ENCODE results near the gene ATP6V0A1. TPM values are rescaled to one million over a fixed set of nuclear protein-coding genes. Genes with fewer than 3 reads are reported as not detected.

The ATP6V0A1 gene
- total RNA-seq, 1 experiment from 2014 or later, result 55.2 TPM

DNA sequence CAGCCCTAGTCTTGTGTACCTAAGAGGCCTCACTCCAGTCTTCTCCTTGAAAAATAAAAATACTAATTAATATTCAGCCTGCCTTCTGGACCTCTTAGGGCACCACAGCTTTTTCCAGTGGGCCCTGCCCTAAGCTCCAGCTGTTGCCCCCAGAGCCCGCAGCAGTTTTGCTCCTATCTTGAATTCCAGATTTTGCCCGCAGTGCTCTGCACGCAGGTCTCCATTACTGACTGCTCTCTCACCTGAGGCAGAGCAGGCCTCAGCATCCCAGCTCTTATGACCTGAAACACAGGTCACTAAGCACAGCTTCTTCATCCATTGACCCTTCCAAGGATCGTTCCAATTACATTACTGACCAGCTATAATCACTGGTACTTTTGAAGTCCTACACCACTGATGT, 49.0 kb downstream of the ATP6V0A1 start:
- ChIA-PET POLR2A (no interaction called here), CTCF (interaction anchor here (2.6 to 4.0 kb wide), 2 partner anchors 10 to 19 kb away, joined by 13 to 38 read pairs; no protein-coding TSS in a partner anchor)
- DNase-seq (ENCODE audit: low spot score), result no peak
- no peaks in the 10 kb centered on the region; the same call in 1 of the 2 replicates for H3K27me3 Mint-ChIP-seq (ENCODE audit: low read depth)
- ATAC-seq, result no peak
- H3K4me3 Mint-ChIP-seq, result no peak overlapping the region
- H3K4me1 Mint-ChIP-seq, result no peaks in the 10 kb centered on the region
- H3K36me3 Mint-ChIP-seq, result peaks cover 23% of the 10 kb centered on the region
- no peaks in the 10 kb centered on the region for H3K9me3 Mint-ChIP-seq
- TF ChIP-seq NR3C1 (CRISPR knock-in tag; conservative IDR thresholded peaks at IDR 0.05; ENCODE audit: low read depth) (no peak), ZNF416 (CRISPR knock-in tag; IDR thresholded peaks at IDR 0.05) (no peak), NR1H2 (CRISPR knock-in tag; IDR thresholded peaks at IDR 0.05) (no peak), CBFB (CRISPR knock-in tag; IDR thresholded peaks at IDR 0.05; ENCODE audit: low read depth) (no peak), ZNF219 (CRISPR knock-in tag; IDR thresholded peaks at IDR 0.05; ENCODE audit: borderline replicate concordance) (no peak), IRF2 (CRISPR knock-in tag; IDR thresholded peaks at IDR 0.05; ENCODE audit: borderline replicate concordance, low read depth) (no peak), JUN (CRISPR knock-in tag; IDR thresholded peaks at IDR 0.05) (no peak), ZNF121 (CRISPR knock-in tag; IDR thresholded peaks at IDR 0.05) (no peak)
- TF ChIP-seq, protein P1, sequence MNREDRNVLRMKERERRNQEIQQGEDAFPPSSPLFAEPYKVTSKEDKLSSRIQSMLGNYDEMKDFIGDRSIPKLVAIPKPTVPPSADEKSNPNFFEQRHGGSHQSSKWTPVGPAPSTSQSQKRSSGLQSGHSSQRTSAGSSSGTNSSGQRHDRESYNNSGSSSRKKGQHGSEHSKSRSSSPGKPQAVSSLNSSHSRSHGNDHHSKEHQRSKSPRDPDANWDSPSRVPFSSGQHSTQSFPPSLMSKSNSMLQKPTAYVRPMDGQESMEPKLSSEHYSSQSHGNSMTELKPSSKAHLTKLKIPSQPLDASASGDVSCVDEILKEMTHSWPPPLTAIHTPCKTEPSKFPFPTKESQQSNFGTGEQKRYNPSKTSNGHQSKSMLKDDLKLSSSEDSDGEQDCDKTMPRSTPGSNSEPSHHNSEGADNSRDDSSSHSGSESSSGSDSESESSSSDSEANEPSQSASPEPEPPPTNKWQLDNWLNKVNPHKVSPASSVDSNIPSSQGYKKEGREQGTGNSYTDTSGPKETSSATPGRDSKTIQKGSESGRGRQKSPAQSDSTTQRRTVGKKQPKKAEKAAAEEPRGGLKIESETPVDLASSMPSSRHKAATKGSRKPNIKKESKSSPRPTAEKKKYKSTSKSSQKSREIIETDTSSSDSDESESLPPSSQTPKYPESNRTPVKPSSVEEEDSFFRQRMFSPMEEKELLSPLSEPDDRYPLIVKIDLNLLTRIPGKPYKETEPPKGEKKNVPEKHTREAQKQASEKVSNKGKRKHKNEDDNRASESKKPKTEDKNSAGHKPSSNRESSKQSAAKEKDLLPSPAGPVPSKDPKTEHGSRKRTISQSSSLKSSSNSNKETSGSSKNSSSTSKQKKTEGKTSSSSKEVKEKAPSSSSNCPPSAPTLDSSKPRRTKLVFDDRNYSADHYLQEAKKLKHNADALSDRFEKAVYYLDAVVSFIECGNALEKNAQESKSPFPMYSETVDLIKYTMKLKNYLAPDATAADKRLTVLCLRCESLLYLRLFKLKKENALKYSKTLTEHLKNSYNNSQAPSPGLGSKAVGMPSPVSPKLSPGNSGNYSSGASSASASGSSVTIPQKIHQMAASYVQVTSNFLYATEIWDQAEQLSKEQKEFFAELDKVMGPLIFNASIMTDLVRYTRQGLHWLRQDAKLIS (CRISPR knock-in tag; IDR thresholded peaks at IDR 0.05; ENCODE audit: borderline replicate concordance), result no peak
- TF ChIP-seq, protein P2, sequence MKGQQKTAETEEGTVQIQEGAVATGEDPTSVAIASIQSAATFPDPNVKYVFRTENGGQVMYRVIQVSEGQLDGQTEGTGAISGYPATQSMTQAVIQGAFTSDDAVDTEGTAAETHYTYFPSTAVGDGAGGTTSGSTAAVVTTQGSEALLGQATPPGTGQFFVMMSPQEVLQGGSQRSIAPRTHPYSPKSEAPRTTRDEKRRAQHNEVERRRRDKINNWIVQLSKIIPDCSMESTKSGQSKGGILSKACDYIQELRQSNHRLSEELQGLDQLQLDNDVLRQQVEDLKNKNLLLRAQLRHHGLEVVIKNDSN (CRISPR knock-in tag; IDR thresholded peaks at IDR 0.05), result no peak
- TF ChIP-seq, protein P3, sequence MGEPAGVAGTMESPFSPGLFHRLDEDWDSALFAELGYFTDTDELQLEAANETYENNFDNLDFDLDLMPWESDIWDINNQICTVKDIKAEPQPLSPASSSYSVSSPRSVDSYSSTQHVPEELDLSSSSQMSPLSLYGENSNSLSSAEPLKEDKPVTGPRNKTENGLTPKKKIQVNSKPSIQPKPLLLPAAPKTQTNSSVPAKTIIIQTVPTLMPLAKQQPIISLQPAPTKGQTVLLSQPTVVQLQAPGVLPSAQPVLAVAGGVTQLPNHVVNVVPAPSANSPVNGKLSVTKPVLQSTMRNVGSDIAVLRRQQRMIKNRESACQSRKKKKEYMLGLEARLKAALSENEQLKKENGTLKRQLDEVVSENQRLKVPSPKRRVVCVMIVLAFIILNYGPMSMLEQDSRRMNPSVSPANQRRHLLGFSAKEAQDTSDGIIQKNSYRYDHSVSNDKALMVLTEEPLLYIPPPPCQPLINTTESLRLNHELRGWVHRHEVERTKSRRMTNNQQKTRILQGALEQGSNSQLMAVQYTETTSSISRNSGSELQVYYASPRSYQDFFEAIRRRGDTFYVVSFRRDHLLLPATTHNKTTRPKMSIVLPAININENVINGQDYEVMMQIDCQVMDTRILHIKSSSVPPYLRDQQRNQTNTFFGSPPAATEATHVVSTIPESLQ (CRISPR knock-in tag; IDR thresholded peaks at IDR 0.05), result no peak
- TF ChIP-seq, protein P4, sequence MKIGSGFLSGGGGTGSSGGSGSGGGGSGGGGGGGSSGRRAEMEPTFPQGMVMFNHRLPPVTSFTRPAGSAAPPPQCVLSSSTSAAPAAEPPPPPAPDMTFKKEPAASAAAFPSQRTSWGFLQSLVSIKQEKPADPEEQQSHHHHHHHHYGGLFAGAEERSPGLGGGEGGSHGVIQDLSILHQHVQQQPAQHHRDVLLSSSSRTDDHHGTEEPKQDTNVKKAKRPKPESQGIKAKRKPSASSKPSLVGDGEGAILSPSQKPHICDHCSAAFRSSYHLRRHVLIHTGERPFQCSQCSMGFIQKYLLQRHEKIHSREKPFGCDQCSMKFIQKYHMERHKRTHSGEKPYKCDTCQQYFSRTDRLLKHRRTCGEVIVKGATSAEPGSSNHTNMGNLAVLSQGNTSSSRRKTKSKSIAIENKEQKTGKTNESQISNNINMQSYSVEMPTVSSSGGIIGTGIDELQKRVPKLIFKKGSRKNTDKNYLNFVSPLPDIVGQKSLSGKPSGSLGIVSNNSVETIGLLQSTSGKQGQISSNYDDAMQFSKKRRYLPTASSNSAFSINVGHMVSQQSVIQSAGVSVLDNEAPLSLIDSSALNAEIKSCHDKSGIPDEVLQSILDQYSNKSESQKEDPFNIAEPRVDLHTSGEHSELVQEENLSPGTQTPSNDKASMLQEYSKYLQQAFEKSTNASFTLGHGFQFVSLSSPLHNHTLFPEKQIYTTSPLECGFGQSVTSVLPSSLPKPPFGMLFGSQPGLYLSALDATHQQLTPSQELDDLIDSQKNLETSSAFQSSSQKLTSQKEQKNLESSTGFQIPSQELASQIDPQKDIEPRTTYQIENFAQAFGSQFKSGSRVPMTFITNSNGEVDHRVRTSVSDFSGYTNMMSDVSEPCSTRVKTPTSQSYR (CRISPR knock-in tag; IDR thresholded peaks at IDR 0.05), result no peak
- TF ChIP-seq, protein P5, sequence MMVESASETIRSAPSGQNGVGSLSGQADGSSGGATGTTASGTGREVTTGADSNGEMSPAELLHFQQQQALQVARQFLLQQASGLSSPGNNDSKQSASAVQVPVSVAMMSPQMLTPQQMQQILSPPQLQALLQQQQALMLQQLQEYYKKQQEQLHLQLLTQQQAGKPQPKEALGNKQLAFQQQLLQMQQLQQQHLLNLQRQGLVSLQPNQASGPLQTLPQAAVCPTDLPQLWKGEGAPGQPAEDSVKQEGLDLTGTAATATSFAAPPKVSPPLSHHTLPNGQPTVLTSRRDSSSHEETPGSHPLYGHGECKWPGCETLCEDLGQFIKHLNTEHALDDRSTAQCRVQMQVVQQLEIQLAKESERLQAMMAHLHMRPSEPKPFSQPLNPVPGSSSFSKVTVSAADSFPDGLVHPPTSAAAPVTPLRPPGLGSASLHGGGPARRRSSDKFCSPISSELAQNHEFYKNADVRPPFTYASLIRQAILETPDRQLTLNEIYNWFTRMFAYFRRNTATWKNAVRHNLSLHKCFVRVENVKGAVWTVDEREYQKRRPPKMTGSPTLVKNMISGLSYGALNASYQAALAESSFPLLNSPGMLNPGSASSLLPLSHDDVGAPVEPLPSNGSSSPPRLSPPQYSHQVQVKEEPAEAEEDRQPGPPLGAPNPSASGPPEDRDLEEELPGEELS (CRISPR knock-in tag; IDR thresholded peaks at IDR 0.05), result no peak
- TF ChIP-seq, protein P6, sequence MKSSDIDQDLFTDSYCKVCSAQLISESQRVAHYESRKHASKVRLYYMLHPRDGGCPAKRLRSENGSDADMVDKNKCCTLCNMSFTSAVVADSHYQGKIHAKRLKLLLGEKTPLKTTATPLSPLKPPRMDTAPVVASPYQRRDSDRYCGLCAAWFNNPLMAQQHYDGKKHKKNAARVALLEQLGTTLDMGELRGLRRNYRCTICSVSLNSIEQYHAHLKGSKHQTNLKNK (CRISPR knock-in tag; IDR thresholded peaks at IDR 0.05), result no peak
- H3K27ac Mint-ChIP-seq, result no peak overlapping the region
